ENCODE results near the gene DIPK1A. TPM values are rescaled to one million over a fixed set of nuclear protein-coding genes. Genes with fewer than 3 reads are reported as not detected.

Gene DIPK1A
- polyA plus RNA-seq, 2 of the 4 experiments (the other 2 are of a cell fraction) = 12.4 to 21.1 TPM

- FAIRE-seq (no peak), DNase-seq (ENCODE audit: low read depth in 1 of 2, low spot score in 1 of 2) (no peak), ATAC-seq (no peak)
- ChIA-PET CTCF (interaction anchor here (1.0 kb wide), 1 partner anchor 90 kb away, joined by 3 read pairs; no protein-coding TSS in a partner anchor), POLR2A (no interaction called here)
- Histone ChIP-seq H3K4me2 (peak overlapping the region; percentile 19; the same call in 1 of the 3 replicates), H3K4me3 (no peak overlapping the region), H3K4me1 (peaks cover 36% of the 10 kb centered on the region; the same call in 2 of the 3 replicates), H3K27ac (no peak overlapping the region), H3K9me3 (no peaks in the 10 kb centered on the region)
- TF ChIP-seq CEBPB (IDR thresholded peaks at IDR 0.05) (no peak), ZC3H11A (IDR thresholded peaks at IDR 0.05) (no peak)
- 78% methylated on average over 2 of the region's 2 CpGs for WGBS (ENCODE audit: missing lambda C conversion rate)
These were observed 121.8 kb downstream of the DIPK1A start for GRCh38 chr1:92839442-92839841.

- POLR2A ChIA-PET = interaction anchor here (0.6 kb wide), 1 partner anchor 89 kb away, joined by 4 read pairs; no protein-coding TSS in a partner anchor
- Histone ChIP-seq H3K4me1 (peaks cover 45% of the 10 kb centered on the region), H3K27ac (no peak overlapping the region), H3K9me3 (no peaks in the 10 kb centered on the region), H3K4me3 (no peak overlapping the region), H3K4me2 (peak overlapping the region; percentile 25; the same call in 1 of the 3 replicates)
- no peak for DNase-seq (ENCODE audit: low read depth in 1 of 2, low spot score in 1 of 2)
- 0% methylated on average over 1 of the region's 1 CpG for WGBS (ENCODE audit: missing lambda C conversion rate)
- TF ChIP-seq EP300 (IDR thresholded peaks at IDR 0.05) = no peak
- TF ChIP-seq TFCP2L1 (CRISPR knock-in tag; IDR thresholded peaks at IDR 0.05) = no peak
- no peak for TF ChIP-seq ZFP36 (IDR thresholded peaks at IDR 0.05; ENCODE audit: borderline replicate concordance, partially characterized antibody)
- no peak for TF ChIP-seq HOXB5 (CRISPR knock-in tag; IDR thresholded peaks at IDR 0.05)
- TF ChIP-seq CEBPB (IDR thresholded peaks at IDR 0.05) = no peak
- no peak for TF ChIP-seq RAD21 (conservative IDR thresholded peaks at IDR 0.05 in 1 of 2, IDR thresholded peaks at IDR 0.05 in 1 of 2)
- no peak for TF ChIP-seq MAFK (IDR thresholded peaks at IDR 0.05; ENCODE audit: partially characterized antibody)
- no peak for TF ChIP-seq ATOH8 (CRISPR knock-in tag; IDR thresholded peaks at IDR 0.05; ENCODE audit: low read depth)
- no peak for TF ChIP-seq ZSCAN20 (CRISPR knock-in tag; IDR thresholded peaks at IDR 0.05)
- TF ChIP-seq SREBF2 (IDR thresholded peaks at IDR 0.05) = no peak
- no peak for TF ChIP-seq POLR2AphosphoS2 (conservative IDR thresholded peaks at IDR 0.05; ENCODE audit: low read length)
- no peak for ATAC-seq
- CTCF ChIA-PET = no interaction called here
- FAIRE-seq = no peak
These were observed 122.7 kb downstream of the DIPK1A start for GRCh38 chr1:92838519-92838918.

GRCh38 chr1:92837062-92837461 lies 124.2 kb downstream of the DIPK1A start:
- Histone ChIP-seq H3K9me3 (no peaks in the 10 kb centered on the region), H3K4me1 (peaks cover 47% of the 10 kb centered on the region), H3K27ac (no peak overlapping the region), H3K4me2 (peak overlapping the region; percentile 34; the same call in 1 of the 3 replicates), H3K4me3 (no peak overlapping the region)
- FAIRE-seq (no peak), ATAC-seq (no peak), DNase-seq (ENCODE audit: low read depth in 1 of 2, low spot score in 1 of 2) (no peak)
- ChIA-PET CTCF (interaction anchor here (1.4 kb wide), 1 partner anchor 156 kb away, joined by 6 read pairs; no protein-coding TSS in a partner anchor), POLR2A (no interaction called here)
- 95% methylated on average over 2 of the region's 2 CpGs for WGBS (ENCODE audit: missing lambda C conversion rate)
- no peak for TF ChIP-seq HOXB5 (CRISPR knock-in tag; IDR thresholded peaks at IDR 0.05)
- TF ChIP-seq HOXB13 (CRISPR knock-in tag; IDR thresholded peaks at IDR 0.05; ENCODE audit: low read depth) = no peak
- no peak for TF ChIP-seq ZFP36 (IDR thresholded peaks at IDR 0.05; ENCODE audit: borderline replicate concordance, partially characterized antibody)
- TF ChIP-seq KDM5A (IDR thresholded peaks at IDR 0.05) = no peak
- TF ChIP-seq USF2 (IDR thresholded peaks at IDR 0.05) = no peak
- no peak for TF ChIP-seq GATA3 (IDR thresholded peaks at IDR 0.05; ENCODE audit: borderline replicate concordance)
- TF ChIP-seq PBX3 (IDR thresholded peaks at IDR 0.05) = no peak
- no peak for TF ChIP-seq CEBPB (IDR thresholded peaks at IDR 0.05)
- no peak for TF ChIP-seq RFX5 (IDR thresholded peaks at IDR 0.05)
- no peak for TF ChIP-seq ZC3H11A (IDR thresholded peaks at IDR 0.05)
- TF ChIP-seq HOXA7 (CRISPR knock-in tag; IDR thresholded peaks at IDR 0.05) = no peak
- TF ChIP-seq FOSL2 (IDR thresholded peaks at IDR 0.05) = no peak
- TF ChIP-seq FOSL2 (CRISPR knock-in tag; IDR thresholded peaks at IDR 0.05) = no peak
- no peak for TF ChIP-seq RCOR1 (IDR thresholded peaks at IDR 0.05; ENCODE audit: low read depth, low read length)
- TF ChIP-seq NR3C1 (IDR thresholded peaks at IDR 0.05) = no peak
- no peak for TF ChIP-seq RNF2 (IDR thresholded peaks at IDR 0.05; ENCODE audit: borderline replicate concordance, low read depth)
